Measurements from ENCODE around the gene ENO1.

The ENO1 gene

DNA sequence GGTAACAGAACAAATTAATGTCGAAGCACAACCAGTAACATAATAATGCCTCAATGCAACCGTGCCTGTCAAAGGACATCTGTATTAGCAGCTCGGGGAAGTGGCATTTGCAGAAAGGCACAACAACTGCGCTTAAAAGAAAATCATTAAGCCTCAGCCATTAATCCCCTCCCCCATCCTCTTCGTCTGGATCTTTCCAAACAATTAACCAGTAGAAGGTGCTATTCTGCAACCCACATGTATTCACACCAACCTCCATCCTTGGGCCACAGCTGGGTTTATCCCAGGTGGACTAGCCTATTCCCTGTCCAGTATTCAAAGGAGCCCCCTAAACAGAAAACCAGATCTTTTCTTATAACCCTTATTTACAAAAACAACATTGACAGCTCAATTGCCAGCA, 63.6 kb downstream of the ENO1 start:
- H2BK120ac ChIP-seq (ENCODE audit: low read depth, low read length): no peak overlapping the region
- no peak overlapping the region for H4K8ac ChIP-seq (ENCODE audit: low read depth, low read length)
- peak; percentile 24 for DNase-seq (ENCODE audit: low spot score)

DNA sequence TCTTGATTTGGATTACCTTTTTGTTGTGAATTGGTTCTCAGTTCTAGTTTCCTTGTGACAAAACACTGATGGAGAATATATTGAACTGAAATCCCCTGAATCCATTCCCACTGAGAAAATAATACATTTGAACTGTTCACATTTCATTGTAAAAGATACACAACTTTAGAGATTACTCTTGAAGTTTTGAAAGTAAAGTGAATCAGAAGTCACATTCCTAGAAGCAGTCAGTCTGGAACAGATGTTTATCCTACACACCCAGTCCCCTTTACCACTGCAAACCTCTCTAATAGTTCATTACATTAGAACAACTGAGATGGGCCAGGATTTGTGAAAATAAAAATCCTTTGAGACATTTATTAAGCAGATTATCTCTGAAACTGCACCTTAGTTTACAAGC, 64.5 kb downstream of the ENO1 start:
- H3K4me2 ChIP-seq (ENCODE audit: insufficient read depth, low read length, poor library complexity, severe bottlenecking): no peak overlapping the region
- no peak overlapping the region for H3K14ac ChIP-seq (ENCODE audit: low read length)
- H3K27ac ChIP-seq (replicated peaks; ENCODE audit: low read length): no peak overlapping the region
- peaks cover 5% of the 10 kb centered on the region for H3K79me1 ChIP-seq (ENCODE audit: low read depth, low read length)
- H2BK12ac ChIP-seq (ENCODE audit: low read length): no peak overlapping the region
- H3K4me3 ChIP-seq (ENCODE audit: low read length in 2 of 2): no peak overlapping the region
- H4K8ac ChIP-seq (ENCODE audit: low read depth, low read length): no peak overlapping the region
- H2AFZ ChIP-seq (ENCODE audit: low read length): no peak overlapping the region
- peaks cover 1 to 14% of the 10 kb centered on the region in 2 donors for H3K4me1 ChIP-seq (ENCODE audit: control insufficient read depth in 2 of 2, insufficient read depth in 1 of 2, low read depth in 1 of 2, low read length in 2 of 2)
- no peak overlapping the region for H2AK5ac ChIP-seq (ENCODE audit: low read depth, low read length)
- no peak overlapping the region for H4K91ac ChIP-seq (ENCODE audit: low read depth, low read length, poor library complexity)
- no peaks in the 10 kb centered on the region for H3K9me3 ChIP-seq (replicated peaks in 1 of 2; ENCODE audit: control insufficient read depth in 2 of 2, insufficient read depth in 1 of 2, low read depth in 1 of 2, low read length in 2 of 2)
- no peak overlapping the region for H2BK120ac ChIP-seq (ENCODE audit: low read depth, low read length)
- H3K23ac ChIP-seq (ENCODE audit: low read depth, low read length, poor library complexity): no peak overlapping the region
- no peak overlapping the region for H3K18ac ChIP-seq (ENCODE audit: low read length)
- H2BK5ac ChIP-seq (ENCODE audit: low read length): no peak overlapping the region
- DNase-seq (ENCODE audit: low spot score): no peak
- no peak overlapping the region for H3K9ac ChIP-seq (ENCODE audit: low read depth, low read length, poor library complexity)
- H3K36me3 ChIP-seq (replicated peaks in 1 of 2; ENCODE audit: control insufficient read depth in 2 of 2, insufficient read depth in 2 of 2, low read length in 2 of 2): no peaks in the 10 kb centered on the region
- no peak overlapping the region for H2BK15ac ChIP-seq (ENCODE audit: low read length)
- no peak overlapping the region for H3K4ac ChIP-seq (ENCODE audit: low read length)
- no peaks in the 10 kb centered on the region for H3K27me3 ChIP-seq (ENCODE audit: control insufficient read depth in 3 of 3, insufficient read depth in 3 of 3, low read depth in 1 of 3, low read length in 3 of 3)

More for the DNA sequence above, 63.6 kb downstream of the ENO1 start:
- no peak overlapping the region for H3K4me2 ChIP-seq (ENCODE audit: insufficient read depth, low read length, poor library complexity, severe bottlenecking)
- no peak overlapping the region for H2BK5ac ChIP-seq (ENCODE audit: low read length)
- no peak overlapping the region for H3K23ac ChIP-seq (ENCODE audit: low read depth, low read length, poor library complexity)
- no peak overlapping the region for H2BK12ac ChIP-seq (ENCODE audit: low read length)
- WGBS, 2 donors (ENCODE audit: extremely low coverage in 2 of 2, insufficient read length in 2 of 2, insufficient replicate concordance in 1 of 2): no CpG with 5 or more reads among the region's 5 CpGs
- H3K79me1 ChIP-seq (ENCODE audit: low read depth, low read length): peaks cover 5% of the 10 kb centered on the region
- H3K9me3 ChIP-seq (replicated peaks in 1 of 2; ENCODE audit: control insufficient read depth in 2 of 2, insufficient read depth in 1 of 2, low read depth in 1 of 2, low read length in 2 of 2): no peaks in the 10 kb centered on the region
- no peak overlapping the region for H3K18ac ChIP-seq (ENCODE audit: low read length)
- H3K27ac ChIP-seq (replicated peaks; ENCODE audit: low read length): no peak overlapping the region
- no peak overlapping the region for H2AFZ ChIP-seq (ENCODE audit: low read length)
- no peak overlapping the region for H3K14ac ChIP-seq (ENCODE audit: low read length)
- H2BK15ac ChIP-seq (ENCODE audit: low read length): no peak overlapping the region
- H3K4me1 ChIP-seq (ENCODE audit: control insufficient read depth in 2 of 2, insufficient read depth in 1 of 2, low read depth in 1 of 2, low read length in 2 of 2): peaks cover 1 to 14% of the 10 kb centered on the region in 2 donors
- H2AK5ac ChIP-seq (ENCODE audit: low read depth, low read length): no peak overlapping the region
- no peak overlapping the region for H3K9ac ChIP-seq (ENCODE audit: low read depth, low read length, poor library complexity)
- no peaks in the 10 kb centered on the region for H3K27me3 ChIP-seq (ENCODE audit: control insufficient read depth in 3 of 3, insufficient read depth in 3 of 3, low read depth in 1 of 3, low read length in 3 of 3)
- no peaks in the 10 kb centered on the region for H3K36me3 ChIP-seq (replicated peaks in 1 of 2; ENCODE audit: control insufficient read depth in 2 of 2, insufficient read depth in 2 of 2, low read length in 2 of 2)
- H3K4ac ChIP-seq (ENCODE audit: low read length): no peak overlapping the region
- peak overlapping the region in 1 of 2 donors; percentile 81 for H3K4me3 ChIP-seq (ENCODE audit: low read length in 2 of 2)
- H4K91ac ChIP-seq (ENCODE audit: low read depth, low read length, poor library complexity): no peak overlapping the region

DNA sequence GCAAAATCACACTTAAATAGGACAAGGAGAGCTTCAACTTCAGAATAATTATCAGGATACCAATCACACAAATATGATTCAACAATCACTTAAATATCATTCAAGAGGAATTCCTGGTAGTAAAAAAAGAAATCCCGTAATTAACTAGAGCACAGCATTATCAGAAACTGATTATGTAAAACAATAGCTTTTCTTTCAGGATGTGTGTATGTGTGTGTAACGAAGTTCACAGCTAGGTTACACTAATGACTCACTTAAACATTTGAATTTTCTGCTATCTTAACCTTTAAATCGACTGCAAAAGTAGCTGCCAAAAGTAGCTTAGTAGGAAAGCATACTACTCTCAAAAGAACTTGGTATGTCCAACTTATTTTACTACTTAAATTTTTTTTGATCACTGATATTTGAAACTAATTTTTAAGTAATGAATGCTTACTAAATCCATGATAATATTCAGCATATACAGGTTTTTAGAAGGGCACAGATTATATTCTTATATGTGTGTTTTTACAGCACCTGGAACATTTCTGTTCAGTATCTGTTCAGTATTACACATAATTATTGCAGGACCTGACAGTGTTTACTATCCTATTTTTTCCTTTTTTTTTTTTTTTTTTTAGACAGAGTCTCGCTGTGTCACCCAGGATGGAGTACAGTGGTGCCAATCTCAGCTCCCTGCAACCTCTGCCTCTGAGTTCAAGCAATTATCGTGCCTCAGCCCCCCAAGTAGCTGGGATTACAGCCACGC, 65.3 kb downstream of the ENO1 start:
- Histone ChIP-seq H3K79me1 (ENCODE audit: low read depth, low read length) (peaks cover 5% of the 10 kb centered on the region), H3K9ac (ENCODE audit: low read depth, low read length, poor library complexity) (no peak overlapping the region), H3K23ac (ENCODE audit: low read depth, low read length, poor library complexity) (no peak overlapping the region), H3K9me3 (replicated peaks in 1 of 2; ENCODE audit: control insufficient read depth in 2 of 2, insufficient read depth in 1 of 2, low read depth in 1 of 2, low read length in 2 of 2) (no peaks in the 10 kb centered on the region), H3K27me3 (ENCODE audit: control insufficient read depth in 3 of 3, insufficient read depth in 3 of 3, low read depth in 1 of 3, low read length in 3 of 3) (no peaks in the 10 kb centered on the region), H3K27ac (replicated peaks; ENCODE audit: low read length) (no peak overlapping the region), H4K8ac (ENCODE audit: low read depth, low read length) (no peak overlapping the region), H3K4me2 (ENCODE audit: insufficient read depth, low read length, poor library complexity, severe bottlenecking) (no peak overlapping the region), H3K4me1 (ENCODE audit: control insufficient read depth in 2 of 2, insufficient read depth in 1 of 2, low read depth in 1 of 2, low read length in 2 of 2) (peaks cover 1 to 14% of the 10 kb centered on the region in 2 donors), H3K14ac (ENCODE audit: low read length) (no peak overlapping the region), H2BK15ac (ENCODE audit: low read length) (no peak overlapping the region), H4K91ac (ENCODE audit: low read depth, low read length, poor library complexity) (no peak overlapping the region), H2BK12ac (ENCODE audit: low read length) (no peak overlapping the region), H3K36me3 (replicated peaks in 1 of 2; ENCODE audit: control insufficient read depth in 2 of 2, insufficient read depth in 2 of 2, low read length in 2 of 2) (no peaks in the 10 kb centered on the region), H2AK5ac (ENCODE audit: low read depth, low read length) (no peak overlapping the region), H3K18ac (ENCODE audit: low read length) (no peak overlapping the region), H2BK5ac (ENCODE audit: low read length) (no peak overlapping the region), H3K4ac (ENCODE audit: low read length) (no peak overlapping the region), H3K4me3 (ENCODE audit: low read length in 2 of 2) (no peak overlapping the region), H2AFZ (ENCODE audit: low read length) (no peak overlapping the region), H2BK120ac (ENCODE audit: low read depth, low read length) (no peak overlapping the region)
- WGBS, 2 donors (ENCODE audit: extremely low coverage in 2 of 2, insufficient read length in 2 of 2, insufficient replicate concordance in 1 of 2): no CpG with 5 or more reads among the region's 6 CpGs
- DNase-seq (ENCODE audit: low spot score): no peak

GRCh38 chr1:8812081-8812480, 66.4 kb downstream of the ENO1 start:
- no peak overlapping the region for H3K23ac ChIP-seq (ENCODE audit: low read depth, low read length, poor library complexity)
- no peak overlapping the region for H2BK15ac ChIP-seq (ENCODE audit: low read length)
- no peak overlapping the region for H2BK5ac ChIP-seq (ENCODE audit: low read length)
- no peaks in the 10 kb centered on the region for H3K9me3 ChIP-seq (replicated peaks in 1 of 2; ENCODE audit: control insufficient read depth in 2 of 2, insufficient read depth in 1 of 2, low read depth in 1 of 2, low read length in 2 of 2)
- peaks cover 4% of the 10 kb centered on the region for H3K79me1 ChIP-seq (ENCODE audit: low read depth, low read length)
- H3K9ac ChIP-seq (ENCODE audit: low read depth, low read length, poor library complexity): no peak overlapping the region
- H2BK12ac ChIP-seq (ENCODE audit: low read length): no peak overlapping the region
- no peaks in the 10 kb centered on the region for H3K27me3 ChIP-seq (ENCODE audit: control insufficient read depth in 3 of 3, insufficient read depth in 3 of 3, low read depth in 1 of 3, low read length in 3 of 3)
- no peak overlapping the region for H3K4me2 ChIP-seq (ENCODE audit: insufficient read depth, low read length, poor library complexity, severe bottlenecking)
- H3K14ac ChIP-seq (ENCODE audit: low read length): no peak overlapping the region
- H3K36me3 ChIP-seq (replicated peaks in 1 of 2; ENCODE audit: control insufficient read depth in 2 of 2, insufficient read depth in 2 of 2, low read length in 2 of 2): no peaks in the 10 kb centered on the region
- H3K4me3 ChIP-seq (ENCODE audit: low read length in 2 of 2): no peak overlapping the region
- no peak for DNase-seq (ENCODE audit: low spot score)
- H4K8ac ChIP-seq (ENCODE audit: low read depth, low read length): no peak overlapping the region
- no peak overlapping the region for H2BK120ac ChIP-seq (ENCODE audit: low read depth, low read length)
- no peak overlapping the region for H2AFZ ChIP-seq (ENCODE audit: low read length)
- no peak overlapping the region for H3K27ac ChIP-seq (replicated peaks; ENCODE audit: low read length)
- peaks cover 1 to 14% of the 10 kb centered on the region in 2 donors for H3K4me1 ChIP-seq (ENCODE audit: control insufficient read depth in 2 of 2, insufficient read depth in 1 of 2, low read depth in 1 of 2, low read length in 2 of 2)
- H2AK5ac ChIP-seq (ENCODE audit: low read depth, low read length): no peak overlapping the region
- no peak overlapping the region for H3K18ac ChIP-seq (ENCODE audit: low read length)
- WGBS, 2 donors (ENCODE audit: extremely low coverage in 2 of 2, insufficient read length in 2 of 2, insufficient replicate concordance in 1 of 2): no CpG with 5 or more reads among the region's 6 CpGs
- no peak overlapping the region for H3K4ac ChIP-seq (ENCODE audit: low read length)
- H4K91ac ChIP-seq (ENCODE audit: low read depth, low read length, poor library complexity): no peak overlapping the region
